HL-60 (cell line): ENCODE data around the gene PRR13.

Experiments
- DNase-seq, 2 experiments: peaks; one replicate each; pipeline ENCODE4 v3.0.0-alpha.2; 2010 to 2020; ENCODE audit warnings: low read depth in 1 of 2, low spot score in 1 of 2
- H3K27ac ChIP-seq: fragments of 250-450 bp; sonication (Bioruptor Pico); replicated peaks from 2 replicates; pipeline ENCODE4 v1.5.1; 2020; ENCODE audit warnings: mild to moderate bottlenecking, moderate library complexity
- H3K27me3 ChIP-seq: fragments of 250-450 bp; sonication (Bioruptor Pico); 2 replicates; pipeline ENCODE4 v1.5.1; 2021; ENCODE audit warnings: mild to moderate bottlenecking, moderate library complexity; ENCODE audit not compliant: insufficient read depth, poor library complexity, severe bottlenecking
- H3K4me3 ChIP-seq: replicated peaks from 2 replicates; pipeline ENCODE4 v1.5.1; 2011; ENCODE audit warnings: mild to moderate bottlenecking, control low read depth, low read length; ENCODE audit not compliant: insufficient read depth
- GABPA ChIP-seq: IDR thresholded peaks from 2 replicates; pipeline ENCODE4 v1.6.1; 2012; ENCODE audit warnings: low read depth
- POLR2AphosphoS5 ChIP-seq: IDR thresholded peaks from 2 replicates; pipeline ENCODE4 v1.6.1; 2012; ENCODE audit warnings: low read depth
- SPI1 ChIP-seq: IDR thresholded peaks from 2 replicates; pipeline ENCODE4 v1.6.1; 2012; ENCODE audit warnings: low read depth, mild to moderate bottlenecking, borderline replicate concordance
- TF ChIP-seq, protein P1 (sequence below): IDR thresholded peaks from one replicate; pipeline ENCODE4 v1.5.1; 2011; ENCODE audit warnings: low read length, control low read depth, inconsistent platforms; ENCODE audit not compliant: insufficient read depth
- TF ChIP-seq, protein P2 (sequence below): IDR thresholded peaks from 2 replicates; pipeline ENCODE4 v1.6.1; 2012; ENCODE audit warnings: low read depth; ENCODE audit not compliant: insufficient replicate concordance

The PRR13 gene

DNA sequence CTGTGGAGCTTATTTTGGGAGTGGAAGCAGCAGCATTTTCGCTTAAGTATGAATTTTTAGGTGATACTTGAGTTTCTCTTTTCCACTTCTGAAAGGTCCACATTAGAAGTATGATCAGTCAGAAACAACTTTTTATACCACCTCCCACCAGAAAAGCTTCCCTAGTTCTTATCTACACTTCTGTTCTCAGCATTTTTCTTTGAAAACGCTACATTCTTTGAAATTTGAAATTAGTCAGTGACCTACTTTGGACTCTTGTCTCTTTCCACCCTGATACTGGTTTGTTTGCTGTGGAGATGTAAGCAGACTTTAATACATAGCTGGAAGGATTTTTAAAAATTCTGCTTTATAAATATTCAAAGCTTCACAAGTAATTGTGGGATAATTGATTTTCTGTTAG, 32.5 kb downstream of the PRR13 start:
- no peak overlapping the region for H3K27ac ChIP-seq
- TF ChIP-seq, protein P1, sequence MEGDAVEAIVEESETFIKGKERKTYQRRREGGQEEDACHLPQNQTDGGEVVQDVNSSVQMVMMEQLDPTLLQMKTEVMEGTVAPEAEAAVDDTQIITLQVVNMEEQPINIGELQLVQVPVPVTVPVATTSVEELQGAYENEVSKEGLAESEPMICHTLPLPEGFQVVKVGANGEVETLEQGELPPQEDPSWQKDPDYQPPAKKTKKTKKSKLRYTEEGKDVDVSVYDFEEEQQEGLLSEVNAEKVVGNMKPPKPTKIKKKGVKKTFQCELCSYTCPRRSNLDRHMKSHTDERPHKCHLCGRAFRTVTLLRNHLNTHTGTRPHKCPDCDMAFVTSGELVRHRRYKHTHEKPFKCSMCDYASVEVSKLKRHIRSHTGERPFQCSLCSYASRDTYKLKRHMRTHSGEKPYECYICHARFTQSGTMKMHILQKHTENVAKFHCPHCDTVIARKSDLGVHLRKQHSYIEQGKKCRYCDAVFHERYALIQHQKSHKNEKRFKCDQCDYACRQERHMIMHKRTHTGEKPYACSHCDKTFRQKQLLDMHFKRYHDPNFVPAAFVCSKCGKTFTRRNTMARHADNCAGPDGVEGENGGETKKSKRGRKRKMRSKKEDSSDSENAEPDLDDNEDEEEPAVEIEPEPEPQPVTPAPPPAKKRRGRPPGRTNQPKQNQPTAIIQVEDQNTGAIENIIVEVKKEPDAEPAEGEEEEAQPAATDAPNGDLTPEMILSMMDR = no peak
- TF ChIP-seq GABPA (no peak), SPI1 (no peak), POLR2AphosphoS5 (no peak)
- TF ChIP-seq, protein P2, sequence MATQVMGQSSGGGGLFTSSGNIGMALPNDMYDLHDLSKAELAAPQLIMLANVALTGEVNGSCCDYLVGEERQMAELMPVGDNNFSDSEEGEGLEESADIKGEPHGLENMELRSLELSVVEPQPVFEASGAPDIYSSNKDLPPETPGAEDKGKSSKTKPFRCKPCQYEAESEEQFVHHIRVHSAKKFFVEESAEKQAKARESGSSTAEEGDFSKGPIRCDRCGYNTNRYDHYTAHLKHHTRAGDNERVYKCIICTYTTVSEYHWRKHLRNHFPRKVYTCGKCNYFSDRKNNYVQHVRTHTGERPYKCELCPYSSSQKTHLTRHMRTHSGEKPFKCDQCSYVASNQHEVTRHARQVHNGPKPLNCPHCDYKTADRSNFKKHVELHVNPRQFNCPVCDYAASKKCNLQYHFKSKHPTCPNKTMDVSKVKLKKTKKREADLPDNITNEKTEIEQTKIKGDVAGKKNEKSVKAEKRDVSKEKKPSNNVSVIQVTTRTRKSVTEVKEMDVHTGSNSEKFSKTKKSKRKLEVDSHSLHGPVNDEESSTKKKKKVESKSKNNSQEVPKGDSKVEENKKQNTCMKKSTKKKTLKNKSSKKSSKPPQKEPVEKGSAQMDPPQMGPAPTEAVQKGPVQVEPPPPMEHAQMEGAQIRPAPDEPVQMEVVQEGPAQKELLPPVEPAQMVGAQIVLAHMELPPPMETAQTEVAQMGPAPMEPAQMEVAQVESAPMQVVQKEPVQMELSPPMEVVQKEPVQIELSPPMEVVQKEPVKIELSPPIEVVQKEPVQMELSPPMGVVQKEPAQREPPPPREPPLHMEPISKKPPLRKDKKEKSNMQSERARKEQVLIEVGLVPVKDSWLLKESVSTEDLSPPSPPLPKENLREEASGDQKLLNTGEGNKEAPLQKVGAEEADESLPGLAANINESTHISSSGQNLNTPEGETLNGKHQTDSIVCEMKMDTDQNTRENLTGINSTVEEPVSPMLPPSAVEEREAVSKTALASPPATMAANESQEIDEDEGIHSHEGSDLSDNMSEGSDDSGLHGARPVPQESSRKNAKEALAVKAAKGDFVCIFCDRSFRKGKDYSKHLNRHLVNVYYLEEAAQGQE = no peak
- H3K27me3 ChIP-seq = no peaks in the 10 kb centered on the region
- no peak overlapping the region for H3K4me3 ChIP-seq
- DNase-seq = no peak

DNA sequence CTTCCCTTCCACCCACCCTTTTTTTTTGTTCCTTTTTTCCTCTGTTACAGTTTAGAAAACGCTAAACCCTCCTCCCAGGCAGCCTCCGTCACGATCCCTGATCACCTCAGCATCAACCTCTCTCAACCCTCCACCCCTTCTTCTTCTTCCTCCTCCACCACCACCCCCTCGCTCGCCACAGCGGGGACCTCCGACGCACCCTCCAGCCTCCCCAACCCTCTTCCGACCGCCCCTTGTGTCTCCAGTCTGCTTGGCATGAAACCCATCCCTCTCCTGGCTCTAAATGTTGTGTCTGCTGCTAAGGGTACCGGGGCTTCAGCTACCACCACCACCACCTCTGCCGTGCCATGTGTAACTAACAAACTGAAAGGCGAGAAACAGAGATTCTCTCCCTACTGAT, 33.3 kb downstream of the PRR13 start:
- Histone ChIP-seq H3K27ac (no peak overlapping the region), H3K27me3 (no peaks in the 10 kb centered on the region), H3K4me3 (no peak overlapping the region)
- TF ChIP-seq, protein P1 = no peak
- TF ChIP-seq SPI1 = no peak
- TF ChIP-seq, protein P2 = no peak
- no peak for TF ChIP-seq POLR2AphosphoS5
- TF ChIP-seq GABPA = no peak
- no peak for DNase-seq

DNA sequence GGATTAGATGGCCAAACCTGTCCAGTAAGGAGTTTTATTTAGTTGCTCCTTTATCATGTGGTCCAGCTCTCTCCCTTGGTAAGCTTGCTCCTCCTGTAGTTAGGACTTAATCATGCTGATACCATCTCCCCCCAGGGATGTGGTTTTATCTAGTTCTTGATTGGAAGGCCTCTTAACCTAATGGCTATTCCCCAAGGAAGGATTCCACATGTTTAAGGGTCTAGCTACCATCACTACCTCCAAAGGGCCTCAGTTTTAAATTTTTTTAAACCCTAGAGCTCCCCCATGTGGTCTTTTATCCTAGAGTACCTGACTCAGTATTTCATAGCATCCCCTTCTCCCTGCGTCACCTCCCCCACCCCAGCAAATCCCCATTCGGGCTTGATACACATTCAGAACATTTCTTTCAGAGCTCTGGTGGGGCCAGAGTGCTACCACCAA, 35.3 kb downstream of the PRR13 start:
- no peaks in the 10 kb centered on the region for H3K27me3 ChIP-seq
- DNase-seq = no peak
- H3K27ac ChIP-seq = no peak overlapping the region
- no peak overlapping the region for H3K4me3 ChIP-seq
- TF ChIP-seq, protein P2 = no peak
- no peak for TF ChIP-seq SPI1
- no peak for TF ChIP-seq POLR2AphosphoS5
- TF ChIP-seq, protein P1 = peak; percentile 3
- TF ChIP-seq GABPA = no peak
